GM18498 (cell line): Measurements from ENCODE around the gene BACH1.

Experiments used
- ATAC-seq: cut with Tn5 transposase; IDR thresholded peaks from one replicate; pipeline ENCODE4 v1.9.1; 2021; ENCODE audit warnings: mild to moderate bottlenecking, moderate library complexity; ENCODE audit not compliant: unreplicated experiment

BACH1 gene

DNA sequence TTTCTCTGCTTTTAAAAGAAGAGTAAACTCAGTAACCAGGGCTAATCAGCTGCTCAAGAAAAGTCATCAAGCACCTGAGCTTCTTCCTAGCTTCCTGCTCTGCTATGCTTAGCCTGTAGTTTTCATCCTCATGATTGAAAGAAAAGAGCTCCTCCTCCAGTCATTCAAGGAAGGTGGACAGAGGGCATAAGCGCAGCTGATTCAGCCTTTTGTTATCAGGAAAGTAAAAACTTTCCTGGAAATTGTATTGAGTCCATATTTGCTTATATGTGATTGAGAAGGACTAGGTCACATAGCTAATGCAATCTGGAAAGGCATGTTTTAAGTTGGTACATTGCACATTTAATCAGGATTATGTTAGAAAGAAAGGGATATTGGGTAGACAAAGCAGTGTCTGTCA is 8.5 kb upstream of the BACH1 start:
- no peak for ATAC-seq

DNA sequence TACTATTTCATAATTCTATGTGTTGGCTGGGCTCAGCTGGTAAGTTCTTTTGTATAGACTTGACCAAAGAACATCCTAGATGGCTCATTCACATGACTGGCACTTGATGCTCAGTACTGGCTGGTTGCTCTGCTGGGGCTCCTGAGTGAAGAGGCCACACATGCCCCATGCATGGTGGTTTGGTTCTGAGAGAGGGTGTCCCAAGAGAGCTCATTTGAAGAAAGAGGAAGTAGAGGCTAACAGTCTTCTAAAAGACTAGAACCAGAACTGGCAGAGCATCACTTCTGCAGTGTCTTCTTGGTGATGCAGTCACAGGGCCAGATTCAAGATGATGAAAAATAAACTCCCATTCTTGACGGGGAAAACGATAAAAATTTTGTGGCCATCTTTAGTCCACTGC is 5.2 kb upstream of the BACH1 start:
- ATAC-seq, result peak; percentile 92

DNA sequence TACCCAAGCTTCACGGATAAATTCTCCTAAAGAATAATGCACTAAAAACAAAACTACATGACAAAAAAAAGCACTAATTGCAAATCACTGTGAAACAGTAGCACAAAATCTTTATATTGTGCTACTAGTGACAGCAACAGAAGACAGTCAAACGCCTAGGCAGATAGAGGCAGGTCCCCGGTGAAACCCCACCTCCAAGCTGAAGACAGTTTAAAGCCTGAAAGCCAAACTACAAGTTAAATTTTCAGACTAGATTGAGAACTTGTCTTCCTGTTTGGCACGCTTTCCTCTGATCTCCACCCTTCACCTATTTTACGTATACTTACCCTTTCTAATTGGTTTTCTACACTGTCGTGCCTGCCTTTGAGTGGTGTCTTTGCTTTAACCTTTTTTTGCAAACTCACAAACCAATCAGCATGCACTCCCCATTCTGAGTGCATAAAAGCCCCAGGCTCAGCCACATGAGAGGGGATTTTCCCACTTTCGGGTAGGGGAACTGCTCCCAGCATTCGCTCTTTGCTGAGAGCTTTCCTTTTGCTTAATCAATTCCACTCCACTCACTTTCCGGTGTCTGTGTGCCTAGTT is 3.6 kb upstream of the BACH1 start:
- ATAC-seq, result no peak

DNA sequence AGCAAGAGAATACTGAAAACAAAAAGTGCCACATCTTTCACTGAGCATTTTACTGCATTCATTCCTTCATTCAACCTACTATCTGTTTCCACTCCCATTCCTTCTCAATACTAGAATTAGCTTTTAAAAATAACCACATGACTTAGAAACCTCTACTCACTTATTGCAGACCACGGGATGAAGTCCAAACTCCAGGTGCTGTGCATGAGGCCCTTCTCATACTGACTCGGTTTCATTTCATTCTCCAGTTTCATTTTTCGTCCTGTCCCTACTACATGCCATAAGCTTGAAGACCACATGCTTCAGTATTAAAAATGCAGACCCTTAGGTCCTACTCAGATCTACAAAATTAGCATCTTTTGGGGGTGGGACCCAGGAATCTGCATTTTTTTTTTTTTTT is 2.3 kb upstream of the BACH1 start:
- ATAC-seq, result no peak

DNA sequence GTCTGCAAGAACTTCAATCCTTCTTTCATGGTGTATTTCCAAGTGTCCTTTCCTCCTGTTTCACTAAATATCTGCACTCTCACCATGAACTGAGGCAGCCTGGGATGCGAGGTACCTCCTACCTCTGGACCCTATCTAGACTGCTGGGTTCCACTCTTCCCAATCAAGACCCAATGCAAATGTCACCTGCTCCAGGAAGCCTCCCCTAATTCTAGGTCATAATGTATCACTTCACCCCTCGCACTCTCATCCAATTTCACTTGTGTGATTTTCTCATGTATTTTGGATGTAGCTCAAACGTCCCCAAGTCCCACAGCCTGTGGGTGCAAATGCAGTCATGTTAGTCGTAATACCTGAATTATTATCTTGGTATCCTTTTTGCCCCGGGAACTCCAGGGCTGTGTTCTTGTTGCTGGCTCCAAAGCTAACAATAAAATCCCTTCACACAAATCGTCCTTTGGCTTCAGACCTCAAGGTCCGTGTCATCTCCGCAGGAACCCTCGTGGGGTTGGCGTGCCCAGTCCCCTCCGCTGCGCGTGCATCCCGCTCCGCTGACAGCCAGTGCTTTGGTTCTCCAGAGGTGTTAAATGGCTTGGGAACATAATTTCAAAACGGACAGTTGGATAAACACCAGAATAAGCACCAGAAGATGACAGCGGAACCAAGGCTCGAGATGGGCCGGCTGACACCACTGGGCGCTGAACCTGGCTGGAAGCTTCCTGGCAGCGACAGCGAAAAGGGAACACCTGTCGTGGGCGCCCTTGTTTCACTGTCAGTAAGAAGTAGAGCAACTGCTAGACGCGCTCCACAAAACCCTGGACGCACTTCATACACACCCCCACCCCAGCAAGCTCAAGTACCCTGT is 1.0 kb upstream of the BACH1 start:
- ATAC-seq, result no peak

DNA sequence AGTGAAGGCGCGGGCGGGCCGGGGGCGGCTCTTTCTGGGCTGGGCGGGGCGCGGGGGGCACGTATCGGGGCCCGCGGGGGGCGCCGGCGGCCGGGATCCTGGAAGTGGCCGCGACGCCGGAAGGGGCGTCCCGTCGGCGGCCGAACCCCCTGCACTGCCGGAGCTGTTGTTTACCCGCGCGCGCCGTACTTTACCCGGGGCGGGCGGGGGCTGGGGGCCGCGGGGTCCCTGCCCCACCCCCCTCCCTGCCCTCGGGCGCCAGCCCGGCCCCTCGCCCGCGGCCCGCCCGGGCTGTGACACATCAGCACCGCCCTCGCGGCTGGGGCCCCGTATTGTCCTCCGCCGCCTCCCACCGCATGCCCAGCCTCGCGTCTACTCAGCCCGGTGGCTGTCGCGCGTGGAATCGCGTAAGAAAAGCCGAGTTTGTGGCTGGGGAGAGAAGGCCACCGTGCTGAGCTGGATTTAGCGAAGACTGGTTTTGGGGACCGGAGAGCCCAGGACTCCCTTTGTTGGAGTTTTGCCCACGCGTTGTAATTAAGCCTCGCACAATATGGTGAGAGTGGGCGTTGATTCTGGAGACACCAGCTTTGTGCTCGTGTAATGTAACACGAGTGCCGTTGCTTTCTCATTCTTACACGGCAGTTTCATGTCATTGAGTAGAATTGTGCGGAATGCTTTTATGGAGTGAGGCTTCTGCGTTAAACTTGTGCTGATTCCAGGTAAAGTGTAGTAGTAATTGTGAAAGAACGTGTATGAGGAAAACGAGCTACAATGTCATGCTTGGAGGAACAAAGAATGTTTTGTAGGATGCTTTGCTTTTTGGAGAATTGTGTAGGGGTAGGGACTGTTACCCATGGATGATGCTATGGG is 559 bp downstream of the BACH1 start:
- ATAC-seq, result peak; percentile 33

DNA sequence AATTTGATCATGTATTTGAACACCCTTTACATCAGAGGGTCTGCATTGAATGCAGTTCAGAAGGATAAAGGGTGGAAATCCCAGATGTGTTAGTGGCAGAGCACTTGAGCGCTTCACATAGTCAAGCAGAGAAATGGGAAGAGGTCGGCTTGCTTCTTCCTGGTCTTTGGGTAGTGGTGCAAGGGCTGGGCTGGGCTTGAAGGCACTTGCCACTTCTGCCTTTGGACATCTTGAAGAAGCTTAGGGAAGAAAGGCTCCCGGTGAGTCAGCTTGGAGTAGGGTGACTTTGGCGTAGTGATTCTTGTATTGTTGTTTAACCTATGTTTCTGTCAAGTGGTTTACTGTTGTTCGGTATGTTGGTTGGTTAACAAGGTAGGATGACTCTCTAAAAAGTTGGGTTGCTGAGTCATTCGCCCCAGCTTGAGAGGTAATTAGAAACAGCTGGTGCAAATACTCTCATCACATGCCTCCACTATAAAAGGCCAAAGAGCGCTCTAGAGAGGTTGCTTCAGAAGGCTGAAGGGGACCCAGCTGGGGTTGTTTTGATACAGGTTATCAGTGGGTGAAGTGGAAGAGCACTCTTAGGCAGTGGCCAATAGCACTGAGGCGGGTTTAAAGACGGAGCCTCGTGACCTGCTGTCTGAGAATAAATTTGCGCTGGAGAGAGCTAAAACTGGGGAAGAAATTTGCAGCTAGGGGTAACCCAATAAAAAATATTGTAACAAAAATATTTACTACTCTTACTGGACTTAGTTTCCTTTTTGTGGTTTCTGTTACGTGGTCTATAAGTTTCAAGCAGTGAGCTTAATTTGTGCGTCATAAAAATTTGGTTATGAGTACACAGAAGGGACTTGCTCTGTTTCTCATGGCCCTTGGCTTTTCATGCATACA is 1.4 kb downstream of the BACH1 start:
- peak; percentile 71 for ATAC-seq

DNA sequence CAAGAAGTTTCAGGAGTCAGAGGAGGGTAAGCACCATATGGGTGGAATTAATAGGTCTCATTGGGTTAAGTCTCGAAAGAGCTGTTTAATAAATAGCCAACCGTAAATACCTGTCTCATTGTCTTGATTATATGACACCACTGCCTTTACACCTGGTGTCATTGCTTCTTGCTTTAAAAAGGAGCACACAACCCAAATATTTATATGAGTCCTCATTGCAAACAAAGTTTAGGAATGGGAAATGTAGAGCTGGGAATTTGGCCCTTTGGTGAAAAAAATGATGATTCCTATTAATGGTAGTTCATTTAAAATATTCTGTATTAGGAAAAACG is 2.1 kb downstream of the BACH1 start:
- no peak for ATAC-seq

DNA sequence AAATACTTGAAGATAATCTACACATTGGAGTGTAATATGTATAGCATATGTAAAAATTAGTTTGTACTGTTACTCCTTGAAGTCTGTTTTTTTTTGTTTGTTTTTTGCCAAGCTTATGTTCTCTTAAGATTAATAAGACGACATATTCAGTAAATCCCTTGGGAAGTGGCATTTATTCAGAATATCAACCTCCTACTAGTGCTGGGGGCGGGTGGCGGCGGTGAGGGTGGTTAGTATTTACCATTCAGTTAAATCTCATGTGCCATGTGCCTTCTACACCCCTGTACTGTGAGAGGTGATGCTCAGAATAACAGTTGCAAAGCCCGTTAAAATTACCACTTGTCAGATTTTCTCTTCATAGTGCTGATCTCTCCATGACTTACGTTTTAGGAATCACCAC is 3.0 kb downstream of the BACH1 start:
- ATAC-seq, result no peak

DNA sequence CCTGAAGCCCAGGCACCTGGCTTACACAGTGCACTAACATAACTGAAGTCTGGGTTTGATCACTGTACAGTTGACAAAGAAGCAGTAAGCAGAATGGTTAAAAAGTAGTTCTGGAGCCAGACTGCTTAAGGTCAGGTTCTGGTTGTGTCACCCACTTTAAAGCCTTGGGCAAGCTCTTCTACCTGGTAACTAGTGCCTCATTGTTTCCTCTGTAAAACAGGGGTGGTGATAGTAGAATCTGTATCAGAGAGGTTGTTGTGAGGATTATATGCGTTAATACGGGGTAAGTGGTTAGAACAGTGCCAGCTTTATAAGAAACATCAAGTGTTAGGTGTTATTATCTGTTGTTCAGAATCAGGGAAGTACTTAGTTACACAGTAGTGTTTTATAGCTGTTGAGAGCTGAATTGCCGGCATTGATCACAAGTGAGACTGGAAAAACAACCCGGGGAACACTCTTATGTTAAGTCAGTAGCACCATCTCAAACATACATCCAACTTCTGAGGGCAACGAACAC is 3.7 kb downstream of the BACH1 start:
- ATAC-seq, result no peak

DNA sequence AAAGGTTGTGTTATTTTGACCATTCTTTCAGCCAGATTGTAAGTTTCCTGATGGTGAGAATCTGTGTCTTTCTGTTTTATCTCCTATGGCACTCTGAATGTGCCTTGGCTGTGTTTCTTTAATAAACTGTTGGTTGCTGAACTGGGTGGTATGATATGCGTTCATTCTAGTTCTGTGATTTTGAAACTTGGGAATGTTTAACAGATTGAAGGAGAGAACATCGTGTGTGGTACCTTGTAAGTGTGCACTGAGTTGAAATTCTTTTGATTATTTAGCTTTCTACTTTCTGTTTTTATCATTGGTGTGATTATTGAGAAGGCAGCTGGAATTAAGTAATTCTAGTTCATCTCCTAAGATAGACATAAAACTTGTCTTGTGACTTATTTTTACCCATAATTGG is 4.6 kb downstream of the BACH1 start:
- no peak for ATAC-seq

DNA sequence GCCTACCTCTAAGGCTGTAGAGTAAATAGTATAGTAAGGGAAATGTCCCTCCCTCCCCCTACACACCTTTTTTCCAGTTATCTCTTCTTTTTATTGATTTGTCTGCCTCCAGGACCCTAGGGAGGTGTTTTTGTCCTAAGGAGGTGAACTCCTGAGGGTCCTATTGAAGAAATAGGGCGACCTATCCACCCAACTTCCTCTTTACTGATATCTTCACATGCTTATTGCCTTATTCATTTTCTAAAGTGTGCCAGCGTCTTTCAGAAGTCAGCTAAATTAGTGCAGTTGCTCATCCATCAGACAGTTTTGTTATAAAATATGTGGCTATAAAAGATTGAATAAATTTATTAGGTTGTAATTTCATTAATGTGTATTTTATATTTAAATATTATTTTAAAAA is 5.9 kb downstream of the BACH1 start:
- no peak for ATAC-seq

DNA sequence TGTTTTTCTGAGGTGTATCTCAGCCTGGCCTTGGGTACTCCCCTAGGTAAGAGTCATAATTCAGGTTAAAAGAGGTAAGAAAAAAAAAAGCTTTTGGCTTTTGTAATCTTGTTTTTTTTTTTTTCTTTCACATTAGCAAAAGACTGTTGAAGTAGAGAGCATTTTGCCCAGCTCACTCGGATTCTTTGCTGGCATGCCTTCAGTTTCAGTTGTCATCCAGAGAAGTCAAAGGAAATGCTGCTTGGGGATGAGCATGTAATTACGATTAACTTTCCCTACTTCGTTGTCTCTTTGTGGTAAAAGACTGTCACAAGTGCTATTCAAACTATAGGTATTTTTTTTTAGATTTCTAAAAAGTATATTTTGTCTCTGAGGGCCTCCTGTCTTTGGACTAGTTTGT is 6.3 kb downstream of the BACH1 start:
- ATAC-seq, result no peak

DNA sequence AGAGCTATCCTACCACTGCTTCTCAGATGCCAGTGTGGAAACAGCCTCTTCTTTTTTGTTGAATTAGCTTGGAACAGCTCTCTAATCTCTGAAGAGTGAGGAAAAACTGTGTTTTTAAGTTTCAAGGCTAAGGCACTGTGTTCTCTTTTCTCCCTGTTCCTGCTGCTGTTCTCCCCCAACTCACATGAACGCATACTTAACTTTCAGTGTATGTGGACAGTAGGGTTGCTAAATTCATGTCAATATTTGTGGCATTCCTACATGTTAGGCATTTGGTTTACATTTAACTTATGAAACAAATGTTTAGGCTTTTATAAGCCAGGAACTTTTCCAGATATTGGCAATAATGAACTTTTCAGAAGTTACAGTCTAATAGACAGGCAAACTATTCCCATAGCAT is 6.8 kb downstream of the BACH1 start:
- ATAC-seq, result no peak

DNA sequence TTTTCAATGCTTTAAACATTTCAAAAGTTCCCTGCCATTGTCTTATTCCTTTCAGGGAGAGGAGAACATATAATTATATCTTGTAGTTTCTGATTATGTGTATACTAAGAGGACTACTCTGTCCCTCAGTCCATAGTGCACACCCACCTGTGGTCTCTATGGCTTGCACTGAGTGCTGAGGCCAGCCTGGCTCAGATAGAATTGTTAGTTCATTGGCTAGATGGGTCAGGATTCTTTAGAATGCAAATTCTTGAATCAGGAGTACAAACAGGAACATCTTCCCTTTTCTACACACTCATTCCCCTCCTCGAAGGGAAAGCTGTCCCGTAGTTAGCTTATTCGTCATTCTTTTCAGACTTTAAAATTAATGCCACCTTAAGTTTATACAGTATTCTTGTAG is 8.2 kb downstream of the BACH1 start:
- no peak for ATAC-seq

DNA sequence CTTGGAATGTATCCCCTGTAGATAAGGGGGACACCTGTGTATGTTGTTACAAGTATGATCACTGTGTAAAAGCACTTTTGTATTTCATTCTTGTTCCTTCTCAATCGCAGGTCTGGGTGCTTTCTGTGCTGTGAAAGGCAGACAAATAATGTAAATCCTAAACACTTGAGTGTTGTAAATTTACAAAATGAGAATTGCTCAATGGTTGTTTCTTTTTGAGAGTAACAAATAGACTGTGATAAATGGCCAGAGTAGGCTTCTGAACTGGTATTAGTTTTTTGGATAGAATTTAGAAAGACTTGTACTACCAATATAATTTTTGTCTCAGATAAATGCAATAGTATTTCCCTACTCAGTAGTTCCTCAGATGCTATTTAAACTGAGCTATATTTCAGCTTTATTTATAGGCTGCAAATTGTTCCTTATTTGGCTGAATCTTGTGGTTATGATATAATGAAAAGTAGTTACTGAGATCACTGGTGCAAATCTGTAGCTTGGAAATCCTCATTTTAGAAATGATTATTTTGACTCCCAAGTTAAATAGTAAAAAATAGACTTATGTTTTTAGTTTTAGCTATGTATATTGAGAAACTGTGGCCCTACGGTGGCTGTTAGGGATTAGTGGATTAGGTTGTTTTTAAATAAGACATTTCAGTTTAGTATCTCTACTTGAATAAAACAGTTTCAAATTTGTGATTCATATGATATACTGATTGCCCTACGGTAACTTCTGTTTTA is 9.2 kb downstream of the BACH1 start:
- ATAC-seq, result no peak

DNA sequence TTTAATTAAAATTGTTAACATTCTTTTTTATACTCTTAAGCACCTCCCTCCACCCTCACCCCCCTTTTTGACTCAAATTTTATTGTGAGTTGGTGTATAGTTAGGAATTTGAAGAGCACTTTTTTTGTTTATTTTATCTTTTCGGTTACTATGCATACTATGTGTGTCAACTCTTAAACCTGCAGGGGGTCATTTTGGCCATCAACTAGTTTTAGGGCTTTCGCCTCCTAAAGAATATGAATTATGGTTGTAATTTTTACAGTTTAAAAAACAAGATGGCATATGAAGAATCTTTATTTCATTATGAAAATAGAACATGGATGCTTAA is 9.7 kb downstream of the BACH1 start:
- ATAC-seq, result no peak

DNA sequence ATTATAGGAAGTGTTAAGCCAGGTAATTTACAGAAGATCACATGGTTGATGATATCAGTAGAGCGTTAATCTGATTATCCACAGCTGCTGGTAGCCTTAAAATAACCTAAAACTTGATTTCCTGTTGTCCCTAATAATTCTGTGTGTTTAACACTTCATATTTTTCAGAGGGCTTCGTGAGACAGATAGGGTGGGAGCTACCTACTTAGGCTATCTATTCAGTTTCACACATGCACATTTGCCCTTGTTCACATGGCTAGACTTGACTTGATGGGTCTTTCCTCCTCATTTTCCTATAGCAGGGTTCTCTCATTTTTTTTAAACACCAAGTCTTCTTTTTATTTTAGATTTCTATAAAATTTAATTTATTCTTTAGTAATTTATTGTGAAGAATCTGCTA is 11.0 kb downstream of the BACH1 start:
- no peak for ATAC-seq

DNA sequence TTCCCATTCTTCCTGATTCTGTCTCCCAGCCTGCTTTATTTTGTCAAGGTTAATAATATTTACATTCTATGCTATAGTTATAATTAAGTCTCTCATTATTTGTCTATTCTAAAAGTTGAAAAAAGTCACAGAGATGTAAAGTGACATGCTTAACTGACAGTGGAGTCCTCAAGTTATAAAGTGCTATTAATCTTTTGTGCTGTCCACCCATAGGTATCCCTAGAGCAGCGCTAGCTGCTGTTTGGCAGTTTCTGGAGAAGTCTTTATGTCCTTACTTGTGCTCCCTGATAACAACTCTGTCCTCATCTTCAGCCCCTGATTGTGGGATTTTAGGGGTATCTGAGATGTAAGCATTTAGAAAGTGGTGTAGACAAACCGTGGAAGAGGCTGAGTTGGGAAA is 13.1 kb downstream of the BACH1 start:
- no peak for ATAC-seq

DNA sequence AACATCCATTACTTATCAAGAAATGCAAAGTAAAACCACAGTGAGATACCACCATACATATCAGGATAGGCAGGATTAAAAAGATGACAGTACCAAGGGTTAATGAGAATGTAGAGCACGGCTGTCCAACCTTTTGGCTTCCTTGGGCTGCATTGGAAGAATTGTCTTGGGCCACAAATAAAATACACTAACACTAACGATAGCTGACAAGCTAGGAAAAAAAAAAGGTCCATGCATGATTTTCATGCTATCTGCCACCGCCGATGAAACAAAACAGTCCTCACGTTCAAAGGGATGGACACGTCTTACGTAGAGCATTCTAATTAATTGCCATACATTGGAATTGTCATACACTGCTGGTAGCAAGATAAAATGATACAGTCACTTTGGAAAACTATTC is 14.3 kb downstream of the BACH1 start:
- no peak for ATAC-seq
